Thyroid gland (tissue), 4 donors: ENCODE data around the gene LMX1B.

Experiments
- POLR2A ChIP-seq, 2 donors: fragments of 450-650 bp; IDR thresholded peaks; one replicate each; pipeline ENCODE4 v1.6.1; 2017; ENCODE audit warnings: antibody characterized with exemption in 2 of 2, mild to moderate bottlenecking in 2 of 2, moderate library complexity in 1 of 2
- TF ChIP-seq, protein P1 (sequence below), 6 experiments: fragments of 200-600 bp in 3 of 6; fragments of 450-650 bp in 3 of 6; sonication (generic) in 3 of 6; IDR thresholded peaks; one replicate each; pipeline ENCODE4 v1.5.1; 2016 to 2019; ENCODE audit warnings: antibody characterized with exemption in 6 of 6, mild to moderate bottlenecking in 2 of 6, inconsistent platforms in 1 of 6, moderate library complexity in 1 of 6

DNA sequence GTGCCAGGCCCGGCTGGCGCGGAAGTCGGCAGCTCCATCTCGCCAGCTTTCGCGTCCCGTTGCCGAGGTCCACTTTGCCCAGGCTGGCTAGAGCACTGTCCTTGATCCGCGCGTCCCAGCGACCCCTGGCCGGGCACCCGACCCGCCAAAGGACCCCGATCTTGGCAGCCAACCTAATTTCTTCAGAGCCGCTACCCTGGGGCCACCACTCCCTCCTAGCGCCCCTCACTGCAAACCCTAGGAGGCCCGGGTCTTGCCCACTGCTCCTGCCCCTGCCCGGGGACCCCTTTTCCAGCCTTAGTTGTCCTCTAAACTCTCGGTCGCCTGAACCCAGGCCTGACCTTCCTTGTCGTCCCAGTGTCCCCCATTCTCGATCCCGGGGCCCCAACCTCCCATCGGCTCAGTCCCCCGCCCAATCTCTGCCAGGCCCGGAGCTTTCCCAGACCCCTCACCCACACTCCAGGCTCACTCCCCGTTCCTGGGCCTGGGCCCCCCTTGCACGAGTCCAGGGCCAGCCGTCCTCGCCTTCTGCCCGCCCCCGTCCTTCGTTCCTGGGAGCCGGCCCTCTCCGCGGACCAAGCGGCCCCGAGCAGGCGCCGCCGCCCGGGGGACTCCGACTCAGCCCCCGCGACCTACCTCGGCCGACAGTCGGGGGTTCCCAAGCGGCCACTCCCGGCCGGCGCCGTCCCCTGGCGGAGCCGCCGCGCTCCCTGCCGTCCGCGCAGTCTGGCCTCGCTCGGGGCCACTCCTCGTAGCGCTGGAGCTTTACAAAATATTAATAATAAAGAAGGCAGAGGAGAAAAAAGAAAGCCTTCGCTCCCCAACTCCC lies 701 bp upstream of the LMX1B start:
- TF ChIP-seq, protein P1, sequence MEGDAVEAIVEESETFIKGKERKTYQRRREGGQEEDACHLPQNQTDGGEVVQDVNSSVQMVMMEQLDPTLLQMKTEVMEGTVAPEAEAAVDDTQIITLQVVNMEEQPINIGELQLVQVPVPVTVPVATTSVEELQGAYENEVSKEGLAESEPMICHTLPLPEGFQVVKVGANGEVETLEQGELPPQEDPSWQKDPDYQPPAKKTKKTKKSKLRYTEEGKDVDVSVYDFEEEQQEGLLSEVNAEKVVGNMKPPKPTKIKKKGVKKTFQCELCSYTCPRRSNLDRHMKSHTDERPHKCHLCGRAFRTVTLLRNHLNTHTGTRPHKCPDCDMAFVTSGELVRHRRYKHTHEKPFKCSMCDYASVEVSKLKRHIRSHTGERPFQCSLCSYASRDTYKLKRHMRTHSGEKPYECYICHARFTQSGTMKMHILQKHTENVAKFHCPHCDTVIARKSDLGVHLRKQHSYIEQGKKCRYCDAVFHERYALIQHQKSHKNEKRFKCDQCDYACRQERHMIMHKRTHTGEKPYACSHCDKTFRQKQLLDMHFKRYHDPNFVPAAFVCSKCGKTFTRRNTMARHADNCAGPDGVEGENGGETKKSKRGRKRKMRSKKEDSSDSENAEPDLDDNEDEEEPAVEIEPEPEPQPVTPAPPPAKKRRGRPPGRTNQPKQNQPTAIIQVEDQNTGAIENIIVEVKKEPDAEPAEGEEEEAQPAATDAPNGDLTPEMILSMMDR (IDR thresholded peaks at IDR 0.05) = no peak
- no peak for TF ChIP-seq POLR2A (IDR thresholded peaks at IDR 0.05)
